GM18520 (cell line): ENCODE data around the gene TMEM120B.
"Not testable (repeated sequence)": the region's sequence is repeated elsewhere in the genome, so short reads cannot be mapped to it uniquely, and the experiment has no call there.

ENCODE experiments used
- ATAC-seq: cut with Tn5 transposase; IDR thresholded peaks from one replicate; pipeline ENCODE4 v1.9.1; 2021; ENCODE audit not compliant: unreplicated experiment

TMEM120B gene

DNA sequence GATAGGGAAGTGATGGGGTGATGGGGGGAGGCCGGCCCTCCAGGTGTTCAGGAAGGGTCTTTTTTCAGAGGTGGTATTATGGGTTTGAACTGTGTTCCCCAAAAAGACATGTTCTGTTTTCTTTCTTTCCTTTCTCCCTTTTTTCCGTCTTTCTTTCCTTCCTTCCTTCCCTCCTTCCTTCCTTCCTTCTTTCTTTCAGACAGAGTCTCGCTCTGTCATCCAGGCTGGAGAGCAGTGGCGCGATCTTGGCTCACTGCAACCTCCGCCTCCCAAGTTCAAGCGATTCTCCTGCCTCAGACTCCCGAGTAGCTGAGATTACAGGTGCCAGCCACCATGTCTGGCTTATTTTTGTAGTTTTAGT lies 3.5 kb upstream of the TMEM120B start:
- ATAC-seq, result not testable (repeated sequence)

DNA sequence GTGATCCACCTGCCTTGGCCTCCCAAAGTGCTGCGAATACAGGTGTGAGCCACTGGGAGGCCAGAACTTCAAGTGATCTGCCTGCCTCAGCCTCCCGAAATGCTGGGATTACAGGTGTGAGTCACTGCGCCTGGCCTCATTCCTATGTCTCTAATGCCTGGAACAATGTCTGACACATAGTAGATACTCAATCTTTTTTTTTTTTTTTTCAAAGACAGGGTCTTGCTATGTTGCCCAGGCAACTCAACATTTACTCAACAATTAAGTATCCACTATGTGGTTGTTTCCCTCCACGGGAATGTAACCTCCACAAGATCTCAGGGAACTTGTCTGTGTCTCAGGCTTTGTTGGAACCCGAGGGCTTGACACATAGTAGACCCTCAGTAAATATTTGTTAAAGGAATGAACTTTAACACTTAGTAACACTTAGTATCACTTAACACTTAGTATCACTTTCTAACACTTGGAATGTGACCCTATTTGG lies 3.0 kb upstream of the TMEM120B start:
- ATAC-seq, result no peak

DNA sequence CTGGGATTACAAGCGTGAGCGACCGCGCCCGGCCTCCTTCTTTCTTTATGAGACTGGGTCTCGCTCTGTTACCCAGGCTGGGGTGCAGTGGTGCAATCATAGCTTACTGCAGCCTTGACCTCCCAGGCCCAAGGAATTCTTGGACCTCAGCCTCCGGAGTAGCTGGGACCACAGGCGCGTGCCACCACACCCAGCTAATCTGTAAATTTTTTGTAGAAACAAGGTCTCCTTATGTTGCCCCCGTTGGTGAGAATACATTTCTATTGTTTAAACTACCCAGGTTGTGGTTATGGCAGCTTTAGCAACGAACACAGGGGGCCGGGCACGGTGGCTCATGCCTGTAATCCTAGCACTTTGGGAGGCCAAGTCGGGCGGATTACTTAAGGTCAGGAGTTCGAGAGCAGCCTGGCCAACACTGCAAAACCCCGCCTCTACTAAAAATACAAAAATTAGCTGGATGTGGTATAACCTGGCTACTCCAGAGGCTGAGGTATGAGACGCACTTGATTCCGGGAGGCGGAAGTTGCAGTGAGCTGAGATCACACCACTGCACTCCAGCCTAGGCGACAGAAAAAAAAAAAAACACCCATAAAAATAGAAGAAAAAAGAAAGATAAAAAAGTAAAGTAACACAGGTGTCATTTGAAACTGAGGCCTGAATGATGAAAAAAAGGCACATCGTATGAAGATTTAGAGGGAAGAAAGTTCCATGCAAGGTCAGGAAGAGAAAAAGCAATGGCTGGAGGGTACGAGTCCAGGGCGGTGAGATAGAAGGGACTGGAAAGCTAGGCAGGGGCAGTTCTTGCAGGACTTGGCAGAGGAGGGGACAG lies 977 bp upstream of the TMEM120B start:
- ATAC-seq, result no peak

DNA sequence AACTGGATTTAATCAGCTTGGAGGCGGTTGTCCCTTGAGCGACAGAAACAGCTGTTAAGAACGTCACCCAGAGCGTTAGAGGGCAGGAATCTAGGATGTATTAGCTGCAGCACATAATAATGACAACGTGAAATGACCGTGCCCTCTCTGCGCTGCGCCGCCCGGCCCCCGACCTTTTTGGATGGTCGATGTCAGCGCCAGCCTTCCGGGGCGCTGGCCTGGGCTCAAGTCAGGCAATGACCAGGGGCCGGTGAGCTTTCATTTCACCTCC lies 427 bp upstream of the TMEM120B start:
- ATAC-seq, result no peak

- no peak for ATAC-seq
Observed at GRCh38 chr12:121713257-121713777, 765 bp downstream of the TMEM120B start.

DNA sequence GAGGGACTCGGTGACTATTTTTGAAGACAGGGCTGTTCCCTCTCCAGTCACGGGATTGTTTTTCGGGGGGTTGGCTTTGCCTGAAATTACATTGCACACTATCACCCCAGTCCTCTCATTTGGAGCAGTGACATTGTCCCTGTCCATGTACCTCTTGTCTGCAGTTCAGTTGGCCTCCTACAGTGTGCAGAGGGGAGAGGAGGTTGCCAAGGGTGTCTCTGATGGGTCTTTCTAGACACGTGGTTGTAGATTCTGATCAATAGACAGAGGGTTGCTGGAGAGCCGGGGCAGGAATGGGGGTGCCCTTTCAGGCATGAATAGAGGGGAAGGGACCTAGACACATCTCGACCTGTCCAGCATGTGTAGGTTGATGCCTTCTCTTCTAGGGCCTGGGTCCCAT lies 1.2 kb downstream of the TMEM120B start:
- no peak for ATAC-seq

DNA sequence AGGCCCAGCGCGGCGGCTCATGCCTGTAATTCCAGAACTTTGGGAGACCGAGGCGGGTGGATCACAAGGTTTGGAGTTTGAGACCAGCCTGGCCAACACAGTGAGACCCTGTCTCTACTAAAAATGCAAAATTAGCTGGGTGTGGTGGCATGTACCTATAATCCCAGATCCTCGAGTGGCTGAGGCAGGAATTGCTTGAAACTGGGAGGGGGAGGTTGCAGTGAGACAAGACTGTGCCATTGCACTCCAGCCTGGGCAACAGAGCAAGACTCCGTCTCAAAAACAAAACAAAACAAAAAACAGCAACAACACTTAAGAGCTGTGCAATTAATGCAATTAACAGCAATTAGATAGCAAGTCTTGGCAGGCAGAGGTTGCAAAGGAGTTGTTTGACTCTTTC lies 2.5 kb downstream of the TMEM120B start:
- ATAC-seq, result not testable (repeated sequence)

DNA sequence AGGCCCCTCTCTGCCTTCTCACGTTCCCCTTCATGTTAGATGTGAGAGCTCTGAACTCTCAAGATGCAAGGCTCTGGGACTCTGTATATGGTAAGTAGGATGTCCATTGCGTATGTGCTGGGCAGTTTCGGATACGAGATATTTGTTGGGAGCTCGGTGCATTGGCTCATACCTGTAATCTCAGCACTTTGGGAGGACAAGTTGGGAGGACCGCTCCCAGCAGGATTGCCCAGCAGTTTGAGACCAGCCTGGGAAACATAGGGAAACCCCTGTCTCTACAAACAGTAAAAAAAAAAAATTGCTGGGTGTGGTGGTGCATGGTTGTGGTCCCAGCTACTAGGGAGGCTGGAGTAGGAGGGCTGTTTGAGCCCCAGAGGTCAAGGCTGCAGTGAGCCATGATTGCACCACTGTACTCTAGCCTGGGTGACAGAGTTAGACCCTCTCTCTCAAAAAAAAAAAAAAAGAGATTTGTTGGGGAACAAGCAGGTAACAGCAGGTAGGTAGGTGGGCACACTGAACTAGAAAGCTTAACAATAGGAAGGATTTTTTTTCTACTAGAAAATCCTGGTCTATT lies 3.4 kb downstream of the TMEM120B start:
- ATAC-seq, result no peak

DNA sequence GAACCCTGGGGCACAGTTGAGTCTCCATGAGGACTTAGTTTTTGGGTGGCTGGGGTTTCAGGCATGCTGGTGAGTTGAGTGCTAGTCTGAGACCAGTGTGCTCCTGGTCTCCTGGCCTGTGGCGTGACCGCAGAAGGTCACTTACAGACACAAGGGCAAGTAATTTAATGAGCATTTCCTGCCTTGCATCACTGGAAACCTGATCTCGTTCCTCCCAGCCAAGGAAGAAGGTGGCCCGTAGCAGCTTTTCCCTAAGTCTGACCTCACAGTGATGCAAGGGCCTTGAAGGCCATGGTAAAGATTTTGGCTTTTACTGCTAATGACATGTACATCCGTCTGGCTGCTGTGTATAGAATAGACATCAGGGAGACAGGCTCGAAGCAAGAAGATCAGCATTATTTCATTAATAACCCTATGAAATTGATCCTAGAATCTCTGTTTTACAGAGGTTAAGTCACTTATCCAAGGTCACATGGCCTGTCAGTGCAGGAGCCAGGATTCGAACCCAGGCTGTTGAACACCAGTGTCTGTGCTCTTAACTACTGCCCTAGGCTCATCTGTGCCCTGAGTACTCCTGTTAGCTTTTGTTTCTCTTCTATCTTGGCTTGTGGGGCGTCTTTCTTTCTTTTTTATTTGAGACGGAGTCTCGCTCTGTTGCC lies 4.6 kb downstream of the TMEM120B start:
- no peak for ATAC-seq

GRCh38 chr12:121718653-121719239 lies 6.2 kb downstream of the TMEM120B start:
- no peak for ATAC-seq

- ATAC-seq, result no peak
Observed at GRCh38 chr12:121719926-121720414, 7.4 kb downstream of the TMEM120B start.

DNA sequence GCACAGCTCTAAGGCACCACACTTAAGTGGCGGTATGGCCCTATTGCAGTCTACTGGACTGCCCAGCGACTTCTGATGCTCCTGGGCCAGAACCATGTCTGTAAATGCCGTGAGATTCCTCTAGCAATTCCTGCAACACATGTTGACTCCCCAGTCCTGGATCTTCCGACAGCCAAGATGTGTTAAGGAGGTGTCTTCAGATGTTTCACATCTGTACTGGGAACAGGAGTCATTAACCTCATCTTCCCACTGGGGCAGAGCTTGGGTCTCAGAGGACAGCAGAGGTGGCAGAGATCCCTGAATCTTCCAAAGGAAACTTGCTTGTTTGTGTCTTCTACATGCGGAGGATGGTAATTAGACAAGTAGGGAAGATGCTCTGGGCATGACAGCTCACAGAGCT lies 8.2 kb downstream of the TMEM120B start:
- no peak for ATAC-seq

DNA sequence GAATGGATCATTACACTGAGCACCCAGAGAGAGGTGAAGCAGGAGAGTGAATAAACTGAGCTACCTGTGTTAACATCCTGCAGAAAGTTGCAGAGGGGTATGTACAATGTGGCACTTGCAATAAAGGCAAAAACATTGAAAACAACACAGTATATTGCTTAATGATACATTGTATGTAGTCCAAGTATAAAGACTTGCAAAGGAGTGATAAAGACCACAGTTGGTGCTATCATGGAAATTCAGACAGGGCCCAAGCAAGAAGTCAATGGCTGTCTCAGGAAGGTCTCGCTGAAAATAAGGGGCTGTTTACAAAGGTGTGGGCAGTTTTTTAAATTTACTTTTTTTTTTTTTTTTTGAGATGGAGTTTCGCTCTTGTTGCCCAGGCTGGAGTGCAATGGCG lies 10.0 kb downstream of the TMEM120B start:
- ATAC-seq, result no peak

DNA sequence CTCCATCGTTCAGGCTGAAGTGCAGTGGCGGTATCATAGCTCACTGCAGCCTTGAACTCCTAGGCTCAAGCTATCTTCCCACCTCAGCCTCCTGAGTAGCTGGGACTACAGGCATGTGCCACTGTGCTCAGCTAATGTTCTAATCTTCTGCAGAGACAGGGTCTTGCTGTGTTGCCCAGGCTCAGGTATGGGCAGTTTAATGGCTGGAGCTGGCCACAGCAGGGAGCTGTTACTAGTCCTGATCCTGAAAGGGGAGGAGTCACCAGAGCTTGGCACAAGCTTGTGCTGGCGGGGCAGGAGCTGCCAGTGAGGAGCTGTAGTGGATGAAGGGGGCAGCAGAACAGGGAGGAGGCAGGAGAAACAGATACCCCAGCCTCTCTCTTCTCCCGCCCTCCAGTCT lies 10.6 kb downstream of the TMEM120B start:
- no peak for ATAC-seq

DNA sequence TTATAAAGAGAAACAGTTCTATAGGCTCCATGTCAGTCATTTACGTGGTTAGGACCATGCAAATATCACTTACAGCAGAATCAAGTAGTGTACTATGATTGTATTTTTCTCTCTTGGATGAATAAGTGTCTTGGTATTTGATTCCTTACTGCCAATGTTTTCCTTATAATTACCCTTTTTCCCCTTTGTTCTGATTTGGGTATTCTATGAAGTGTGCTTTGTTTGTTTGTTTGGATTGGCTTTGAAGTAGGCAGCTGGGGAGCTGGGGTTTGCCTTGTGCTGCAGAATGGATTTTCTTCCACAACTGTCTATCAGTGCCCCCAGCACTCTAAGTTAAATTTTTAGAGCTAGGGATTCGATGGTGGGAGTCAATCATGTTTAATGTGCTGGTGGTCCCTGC lies 12.4 kb downstream of the TMEM120B start:
- no peak for ATAC-seq

GRCh38 chr12:121725423-121725822 lies 12.9 kb downstream of the TMEM120B start:
- no peak for ATAC-seq

DNA sequence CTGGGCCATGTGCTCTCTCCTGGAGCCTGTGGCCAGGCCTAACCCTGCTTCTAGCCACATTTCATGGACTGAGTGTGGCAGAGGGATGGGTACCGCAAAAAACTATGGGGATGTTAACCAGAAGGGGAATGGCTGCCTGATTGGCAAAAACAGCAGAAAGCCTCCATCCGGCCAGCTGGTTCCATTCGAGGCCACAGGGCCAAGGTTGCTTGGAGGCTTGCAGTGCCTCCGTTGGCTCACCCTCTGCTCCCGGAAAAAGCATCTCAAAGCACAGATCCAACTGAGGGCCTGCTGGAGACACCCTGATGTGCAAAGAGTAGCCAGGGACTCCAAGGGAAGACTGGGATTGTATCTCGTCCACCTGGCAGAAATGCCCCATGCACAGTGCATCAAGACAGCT lies 16.5 kb downstream of the TMEM120B start:
- ATAC-seq, result no peak

DNA sequence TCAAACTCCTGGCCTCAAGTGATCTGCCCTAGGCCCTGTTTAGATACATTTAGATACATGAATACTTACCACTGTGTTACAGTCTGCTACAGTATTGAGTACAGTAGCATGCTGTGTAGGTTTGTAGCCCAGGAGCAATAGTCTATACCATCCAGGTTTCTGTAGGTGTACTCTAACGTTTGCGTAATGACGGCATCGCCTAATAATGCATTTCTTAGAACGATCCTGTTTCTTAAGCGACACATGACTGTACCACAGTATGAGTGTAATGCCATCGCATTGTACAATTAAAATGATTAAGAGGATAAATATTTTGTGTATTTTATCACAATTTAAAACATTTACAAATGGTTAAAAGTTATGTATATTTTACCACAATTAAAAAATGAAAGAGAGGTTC lies 18.9 kb downstream of the TMEM120B start:
- ATAC-seq, result no peak

GRCh38 chr12:121733849-121734248 lies 21.3 kb downstream of the TMEM120B start:
- ATAC-seq, result no peak

GRCh38 chr12:121738340-121738858 lies 25.8 kb downstream of the TMEM120B start:
- ATAC-seq, result no peak

DNA sequence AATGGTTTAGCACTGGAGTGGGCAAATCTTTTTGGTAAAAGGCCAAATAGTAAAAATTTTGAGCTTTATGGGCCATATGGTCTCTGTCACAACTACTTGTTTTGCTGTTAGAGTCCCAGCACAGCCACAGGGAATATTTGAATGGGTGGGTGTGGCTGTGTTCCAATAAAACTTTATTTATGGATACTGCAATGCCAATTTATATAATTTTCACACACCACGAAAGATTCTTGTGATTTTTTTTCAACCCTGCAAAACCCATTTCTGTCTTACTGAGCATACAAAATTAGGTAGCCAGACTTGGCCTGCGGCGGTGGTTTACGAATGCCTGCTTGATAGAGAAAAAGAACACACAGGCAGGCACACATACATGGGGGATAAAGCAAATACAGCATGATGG lies 28.3 kb downstream of the TMEM120B start:
- ATAC-seq, result no peak
